HG02973 (cell line): ENCODE measurements around the gene ARHGEF37.
"Not testable (repeated sequence)": the region's sequence is repeated elsewhere in the genome, so short reads cannot be mapped to it uniquely, and the experiment has no call there.

Source experiments
- ATAC-seq: cut with Tn5 transposase; IDR thresholded peaks from one replicate; pipeline ENCODE4 v1.9.1; 2021; ENCODE audit warnings: moderate library complexity; ENCODE audit not compliant: unreplicated experiment

Gene ARHGEF37

DNA sequence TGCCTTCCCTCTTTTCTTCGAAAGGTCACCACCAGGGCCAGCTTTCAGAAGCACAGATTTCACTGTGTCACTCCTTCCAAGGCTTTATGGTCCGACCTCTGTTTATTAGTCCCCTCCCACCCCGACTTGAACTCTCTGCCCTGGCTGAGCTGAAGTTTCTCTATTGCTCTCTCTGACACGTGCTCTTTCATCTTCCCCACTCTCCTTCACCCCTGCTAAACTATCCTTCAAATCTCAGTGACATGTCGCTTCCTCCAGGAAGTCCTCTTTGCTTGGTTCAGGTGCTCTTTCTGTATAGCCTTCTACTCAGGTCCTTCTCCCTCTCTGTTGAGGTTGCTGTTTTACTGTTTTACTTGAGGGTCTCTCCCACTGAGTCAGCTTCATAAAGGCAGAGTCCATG lies 64.4 kb downstream of the ARHGEF37 start:
- ATAC-seq: no peak

GRCh38 chr5:149646564-149646963 lies 65.3 kb downstream of the ARHGEF37 start:
- ATAC-seq: no peak

DNA sequence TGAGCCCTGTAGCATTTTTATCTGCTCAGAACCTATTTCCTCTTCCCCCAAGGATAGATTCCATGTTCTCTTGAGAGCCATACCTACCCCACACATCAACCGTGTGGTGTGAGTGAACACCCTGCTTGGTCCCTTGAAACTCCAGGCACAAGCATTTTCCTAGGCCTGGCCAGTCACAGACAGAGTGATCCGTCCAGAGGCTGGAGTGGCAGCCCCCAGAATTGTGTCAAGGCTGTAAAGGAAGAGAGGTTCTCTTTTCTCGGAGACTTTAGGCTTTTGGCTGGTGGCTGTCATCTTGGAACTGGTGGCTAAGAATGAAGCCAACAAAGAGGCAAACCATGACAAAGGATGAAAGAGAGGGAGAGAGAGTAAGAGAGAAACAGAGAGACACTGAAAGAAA lies 66.0 kb downstream of the ARHGEF37 start:
- ATAC-seq: no peak

- not testable (repeated sequence) for ATAC-seq
These were observed 67.4 kb downstream of the ARHGEF37 start for GRCh38 chr5:149648464-149649393.

- not testable (repeated sequence) for ATAC-seq
These were observed 68.4 kb downstream of the ARHGEF37 start for GRCh38 chr5:149649730-149650129.

- no peak for ATAC-seq
These were observed 70.4 kb downstream of the ARHGEF37 start for GRCh38 chr5:149651686-149652085.

DNA sequence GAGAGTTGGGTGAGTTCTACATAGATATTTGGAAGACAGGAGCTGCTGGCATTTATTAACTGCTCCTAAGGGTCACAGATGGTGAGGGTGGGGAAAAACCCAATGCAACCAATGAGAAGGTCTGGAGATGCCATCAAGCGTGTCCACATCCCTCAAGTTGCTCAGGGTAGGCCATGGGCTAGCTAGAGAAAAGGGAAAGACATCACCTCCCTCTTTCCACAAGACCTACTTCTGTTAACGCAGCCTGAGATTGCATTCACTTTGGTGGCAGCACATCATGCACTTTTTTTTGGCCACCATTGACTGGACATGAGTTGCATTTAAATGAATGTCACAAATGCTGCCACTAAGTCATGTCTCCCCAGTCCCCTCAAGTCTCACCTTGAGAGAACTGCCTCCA lies 71.4 kb downstream of the ARHGEF37 start:
- no peak for ATAC-seq

GRCh38 chr5:149654231-149654630 lies 72.9 kb downstream of the ARHGEF37 start:
- no peak for ATAC-seq

DNA sequence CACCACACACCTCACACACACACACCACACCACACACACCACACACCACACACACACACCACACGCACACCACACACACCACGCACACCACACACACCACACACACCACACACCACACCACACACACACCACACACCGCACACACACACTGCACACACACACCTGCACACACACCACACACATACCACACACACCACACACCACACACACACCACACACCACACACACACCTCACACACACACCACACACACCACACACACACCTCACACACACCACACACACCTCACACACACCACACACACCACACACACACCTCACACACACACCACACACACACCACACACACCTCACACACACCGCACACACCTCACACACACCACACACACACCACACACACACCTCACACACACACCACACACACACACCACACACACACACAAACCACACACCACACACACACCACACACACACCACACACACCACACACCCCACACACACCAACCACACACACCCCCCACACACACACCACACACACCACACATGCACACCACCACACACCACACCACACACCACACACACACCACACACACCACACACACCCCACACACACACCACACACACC lies 73.7 kb downstream of the ARHGEF37 start:
- no peak for ATAC-seq

DNA sequence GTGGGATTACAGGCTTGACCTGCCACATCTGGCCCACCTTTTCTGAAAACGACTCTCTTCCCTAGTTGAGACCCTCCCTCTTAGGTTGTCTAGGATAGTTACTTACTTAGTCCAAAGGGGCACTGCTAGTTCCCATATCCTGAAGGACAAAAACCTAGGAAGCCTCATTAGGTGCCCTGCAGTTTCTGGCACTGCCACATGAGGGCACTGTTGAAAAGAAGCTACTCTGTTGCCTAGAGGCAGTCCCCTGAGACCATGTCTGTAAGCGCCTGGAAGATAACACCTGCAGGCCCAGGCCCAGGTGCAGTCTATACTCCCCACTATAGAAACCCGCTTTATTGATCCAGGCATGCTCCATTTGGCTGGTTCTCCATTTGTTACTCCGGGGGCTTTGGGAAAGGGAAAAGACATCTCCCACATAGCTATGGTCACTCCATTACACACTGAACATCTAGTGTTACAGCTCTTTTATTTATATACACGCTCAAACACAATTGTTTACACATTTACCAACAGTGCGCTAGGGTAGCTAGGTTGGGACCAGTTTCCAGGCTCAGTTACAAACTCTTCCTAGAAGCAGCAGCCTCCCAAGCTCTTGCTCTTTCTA lies 75.4 kb downstream of the ARHGEF37 start:
- ATAC-seq: no peak

- ATAC-seq: no peak
These were observed 76.0 kb downstream of the ARHGEF37 start for GRCh38 chr5:149657324-149657723.

DNA sequence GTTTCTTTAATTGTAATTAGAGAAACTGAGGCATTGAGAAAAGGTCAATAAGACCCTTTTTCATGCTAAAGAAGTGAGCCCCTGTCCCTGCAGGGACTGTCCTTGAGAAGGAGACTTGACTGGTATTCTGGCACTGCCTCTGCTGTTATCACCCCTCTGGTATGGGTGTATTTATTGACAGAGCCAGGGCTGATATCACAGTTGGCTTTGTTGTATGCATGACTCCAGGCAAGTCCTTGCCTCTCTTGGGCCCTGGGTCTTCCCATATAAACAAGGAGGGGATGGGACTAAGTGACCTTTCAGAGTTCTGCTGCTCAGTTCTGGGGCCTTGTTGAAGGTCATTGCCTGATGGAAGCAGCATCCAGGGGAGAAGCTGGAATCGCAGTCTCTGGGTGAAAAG lies 77.0 kb downstream of the ARHGEF37 start:
- ATAC-seq: no peak

DNA sequence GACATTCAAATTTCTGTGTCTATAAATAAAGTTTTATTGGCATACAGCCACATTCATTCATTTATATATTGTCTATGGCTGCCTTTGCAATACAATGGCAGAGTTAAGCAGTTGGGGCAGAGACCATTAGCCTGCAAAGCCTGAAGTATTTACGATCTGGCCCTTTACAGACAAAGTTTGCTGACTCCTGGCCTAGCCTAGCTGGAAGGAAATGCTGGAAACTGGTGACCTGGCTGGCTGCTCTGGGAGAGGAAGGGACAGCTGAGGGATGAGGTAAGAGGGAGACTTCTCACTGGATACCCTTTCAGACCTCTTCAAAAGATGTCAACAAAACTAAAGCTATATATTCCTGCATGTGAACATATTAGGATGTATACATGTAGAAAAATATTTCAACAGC lies 82.8 kb downstream of the ARHGEF37 start:
- no peak for ATAC-seq

- no peak for ATAC-seq
These were observed 83.5 kb downstream of the ARHGEF37 start for GRCh38 chr5:149664666-149665415.

- no peak for ATAC-seq
These were observed 84.3 kb downstream of the ARHGEF37 start for GRCh38 chr5:149665416-149666175.

DNA sequence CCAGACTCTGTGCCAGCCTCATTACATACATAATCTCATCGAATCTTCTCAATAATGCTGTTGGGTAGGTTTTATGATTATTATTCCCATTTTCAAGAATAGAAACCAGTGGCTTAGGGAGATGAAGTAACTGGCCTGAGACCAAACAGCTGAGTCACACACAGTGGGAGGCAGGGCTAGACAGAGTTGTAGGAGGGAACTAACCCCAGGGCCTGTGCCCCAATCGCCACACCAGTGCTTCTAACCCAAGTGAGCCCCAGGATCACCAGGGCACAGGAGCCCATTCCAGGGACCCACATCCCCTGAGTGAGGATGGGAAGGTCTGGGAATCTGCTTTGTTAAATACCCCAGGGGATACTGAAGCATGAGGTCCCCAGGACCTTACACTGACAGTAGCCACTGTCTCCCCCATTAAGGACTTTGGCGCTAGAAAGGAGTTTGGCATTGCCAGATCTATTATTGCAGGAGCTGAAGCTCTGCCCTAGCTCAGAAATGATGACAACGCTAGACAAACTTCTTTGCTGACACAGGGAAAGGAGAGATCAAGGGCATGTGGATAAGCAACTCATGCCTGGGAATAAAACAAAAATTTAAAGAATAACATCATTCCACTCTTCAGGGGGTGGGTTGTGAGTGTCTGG lies 85.0 kb downstream of the ARHGEF37 start:
- no peak for ATAC-seq

DNA sequence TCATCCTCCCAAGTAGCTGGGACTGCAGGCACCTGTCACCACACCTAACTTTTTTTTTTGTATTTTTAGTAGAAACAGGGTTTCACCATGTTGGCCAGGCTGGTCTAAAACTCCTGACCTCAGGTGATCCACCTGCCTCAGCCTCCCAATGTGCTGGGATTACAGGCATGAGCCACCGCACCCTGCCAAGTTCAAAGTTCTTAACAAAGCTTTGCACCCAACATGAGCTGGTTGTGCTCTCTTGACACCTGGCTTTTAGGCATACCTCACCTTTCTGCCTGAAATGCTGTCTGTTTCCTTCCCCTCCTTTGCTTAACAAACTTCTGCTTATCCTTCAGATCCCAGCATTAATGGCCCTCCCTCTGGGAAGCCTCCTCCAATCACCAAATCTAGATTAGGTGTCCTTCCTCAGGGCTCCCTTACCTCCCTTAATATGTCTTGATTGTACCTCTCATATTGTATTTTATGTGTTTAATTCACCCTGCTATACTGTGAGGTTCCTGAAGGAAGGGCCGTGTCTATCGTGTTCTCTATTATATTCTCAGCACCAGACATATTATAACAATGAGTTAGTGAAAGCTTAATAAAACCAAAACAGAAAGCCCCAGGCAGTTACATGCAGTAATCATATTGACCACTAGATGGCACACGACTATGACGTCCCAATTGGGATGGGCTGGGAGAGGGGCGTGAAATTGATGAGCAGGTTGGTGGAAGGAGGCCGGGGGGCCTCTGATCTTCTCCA lies 86.0 kb downstream of the ARHGEF37 start:
- ATAC-seq: no peak

DNA sequence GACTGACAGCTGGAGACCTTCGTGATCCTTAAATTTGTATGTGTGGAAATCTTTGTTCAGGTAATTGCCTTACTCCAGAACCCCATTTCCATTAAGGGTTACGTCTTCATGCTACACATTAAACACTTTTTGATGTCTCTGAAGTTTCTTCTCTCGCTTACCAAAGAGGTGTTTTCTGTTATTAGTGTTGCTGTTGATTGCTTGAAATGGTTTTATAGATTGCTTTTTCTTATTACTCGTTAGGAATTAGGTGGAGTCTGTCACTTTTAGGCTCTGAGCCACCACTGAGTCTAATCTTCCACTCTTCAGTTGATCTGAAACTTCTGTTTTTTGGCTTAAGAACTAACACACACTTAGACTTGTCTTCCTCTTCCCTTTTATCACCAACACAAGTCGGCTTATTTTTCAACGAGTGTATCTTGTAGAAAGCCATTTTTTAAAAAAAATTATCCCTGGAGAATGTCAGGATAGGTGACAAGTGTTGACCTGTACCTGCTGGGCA lies 86.6 kb downstream of the ARHGEF37 start:
- ATAC-seq: no peak

- ATAC-seq: not testable (repeated sequence)
These were observed 88.0 kb downstream of the ARHGEF37 start for GRCh38 chr5:149669273-149669672.
